K562 (cell line): ENCODE measurements around the gene CALD1. TPM values are rescaled to one million over a fixed set of nuclear protein-coding genes. Genes with fewer than 3 reads are reported as not detected.

Experiments used
- ATAC-seq: fragments of 200-7000 bp; cut with Tn5 transposase; 3 replicates; pipeline ENCODE4 v1.9.1; 2020; ENCODE audit warnings: moderate library complexity
- BruUV-seq: library from RNA; stranded (reverse); fragments of 400-500 nt; replicated peaks from 2 replicates; lab custom pipeline; 2021; lab: Mats Ljungman, UMichigan
- CTCF ChIA-PET: fragments of 300-600 bp; formaldehyde crosslinking; extraction: SDS; loops from one replicate; lab custom pipeline; 2021; ENCODE audit warnings: low intra/inter-chr PET ratio; lab: Yijun Ruan, JAX
- POLR2A ChIA-PET: fragments of 300-600, 350-650 bp; sonication (Branson Sonifier 250); formaldehyde crosslinking; extraction: SDS; loops from one replicate; lab custom pipeline; 2021; ENCODE audit warnings: antibody characterized with exemption, inconsistent platforms; lab: Yijun Ruan, JAX
- DNase-seq, 4 experiments: peaks; one replicate each; pipeline versions ENCODE4 v3.0.0 to v3.0.0-alpha.2; 2011 to 2018; ENCODE audit warnings: low spot score in 3 of 4, mixed read lengths in 3 of 4; ENCODE audit errors: extremely low read depth in 1 of 4
- FAIRE-seq: peaks from 2 replicates; lab custom pipeline; 2011; peaks lifted over from hg19 to GRCh38; lab: Jason Lieb, UNC
- H2AFZ ChIP-seq: 2 replicates; pipeline ENCODE4 v1.6.0; 2011; ENCODE audit warnings: low read depth, low read length, control low read depth, inconsistent platforms
- H3K27ac ChIP-seq: fragments of 200-600 bp; 3 replicates; pipeline ENCODE4 v1.8.0; 2011; ENCODE audit warnings: low read depth, mild to moderate bottlenecking, control low read depth, inconsistent platforms, low read length, moderate library complexity, mixed read lengths; ENCODE audit errors: extremely low read depth
- H3K27me3 ChIP-seq, 2 experiments: fragments of 300-600 bp in 1 of 2; 2 replicates in 1 of 2; 3 replicates in 1 of 2; pipeline versions ENCODE4 v1.6.0 to v1.8.0; 2011; ENCODE audit warnings: inconsistent platforms in 2 of 2, low read length in 2 of 2, mild to moderate bottlenecking in 1 of 2, mixed read lengths in 1 of 2, moderate library complexity in 1 of 2; ENCODE audit not compliant: control insufficient read depth in 2 of 2, insufficient read depth in 2 of 2
- H3K36me3 ChIP-seq: fragments of 300-600 bp; 3 replicates; pipeline ENCODE4 v1.8.0; 2011; ENCODE audit warnings: mild to moderate bottlenecking, low read length, inconsistent platforms; ENCODE audit not compliant: control insufficient read depth, insufficient read depth
- H3K4me1 ChIP-seq, 2 experiments: fragments of 200-600 bp in 1 of 2; replicated peaks in 1 of 2; 2 replicates in 1 of 2; 3 replicates in 1 of 2; pipeline versions ENCODE4 v1.5.1 to v1.8.0; 2011; ENCODE audit warnings: inconsistent platforms in 2 of 2, low read length in 2 of 2, mild to moderate bottlenecking in 1 of 2, mixed read lengths in 1 of 2, moderate library complexity in 1 of 2; ENCODE audit not compliant: control insufficient read depth in 2 of 2, insufficient read depth in 2 of 2
- H3K4me2 ChIP-seq: 2 replicates; pipeline ENCODE4 v1.6.1; 2011; ENCODE audit warnings: low read length, control low read depth, inconsistent platforms, mixed read lengths; ENCODE audit not compliant: insufficient read depth
- H3K4me3 ChIP-seq: fragments of 200-600 bp; sonication (generic), shearing (Covaris generic); 2 replicates; pipeline ENCODE4 v1.5.1; 2016; ENCODE audit warnings: control low read depth, inconsistent platforms
- H3K79me2 ChIP-seq: fragments of 200-600 bp; 3 replicates; pipeline ENCODE4 v1.8.0; 2011; ENCODE audit warnings: low read length, inconsistent platforms; ENCODE audit not compliant: control insufficient read depth, insufficient read depth
- H3K9ac ChIP-seq, 2 experiments: 2 replicates each; pipeline versions ENCODE4 v1.6.0 to v1.6.1; 2011; ENCODE audit warnings: low read depth in 2 of 2, low read length in 2 of 2, control low read depth in 1 of 2, inconsistent platforms in 1 of 2, mild to moderate bottlenecking in 1 of 2, mixed read lengths in 1 of 2; ENCODE audit not compliant: insufficient read depth in 1 of 2
- H3K9me1 ChIP-seq: one replicate; pipeline ENCODE4 v1.6.0; 2011; ENCODE audit warnings: inconsistent platforms, mild to moderate bottlenecking, low read length, moderate library complexity; ENCODE audit not compliant: control insufficient read depth, insufficient read depth
- H3K9me3 ChIP-seq: replicated peaks from 2 replicates; pipeline ENCODE4 v1.5.1; 2011; ENCODE audit warnings: low read depth, low read length, inconsistent platforms; ENCODE audit not compliant: control insufficient read depth, insufficient read depth
- H4K20me1 ChIP-seq: replicated peaks from 2 replicates; pipeline ENCODE4 v1.6.1; 2011; ENCODE audit warnings: low read length, inconsistent platforms, mixed read lengths; ENCODE audit not compliant: control insufficient read depth, insufficient read depth
- ARID1B ChIP-seq: fragments of 450-650 bp; IDR thresholded peaks from 2 replicates; pipeline ENCODE4 v1.6.1; 2016; ENCODE audit warnings: antibody characterized with exemption, mild to moderate bottlenecking, inconsistent platforms
- ARID3A ChIP-seq: IDR thresholded peaks from 2 replicates; pipeline ENCODE4 v1.6.1; 2012; ENCODE audit warnings: low read depth, low read length, improper control_type of control experiment, borderline replicate concordance
- ELF1 ChIP-seq: fragments of 200-800 bp; sonication (Bioruptor generic); IDR thresholded peaks from 2 replicates; pipeline ENCODE4 v1.6.1; 2016; ENCODE audit warnings: missing genetic modification characterization, missing compliant biosample characterization
- FOXA1 ChIP-seq: fragments of 450-650 bp; IDR thresholded peaks from 2 replicates; pipeline ENCODE4 v1.6.1; 2016; ENCODE audit warnings: mild to moderate bottlenecking, borderline replicate concordance
- HES1 ChIP-seq: fragments of 450-650 bp; IDR thresholded peaks from 2 replicates; pipeline ENCODE4 v1.6.1; 2016; ENCODE audit warnings: low read depth, mild to moderate bottlenecking, moderate library complexity
- TOE1 ChIP-seq, 2 experiments: fragments of 450-650 bp in 1 of 2; sonication (generic) in 1 of 2; formaldehyde crosslinking in 1 of 2; IDR thresholded peaks; 2 replicates each; pipeline versions ENCODE4 v1.7.1 to v1.8.0; 2016 to 2022; ENCODE audit warnings: borderline replicate concordance in 2 of 2, mild to moderate bottlenecking in 2 of 2, antibody characterized with exemption in 1 of 2, inconsistent platforms in 1 of 2, low read depth in 1 of 2, missing genetic modification reagents in 1 of 2, moderate library complexity in 1 of 2
- ZBTB11 ChIP-seq, 3 experiments: fragments of 200-800 bp in 1 of 3; fragments of 250-450 bp in 1 of 3; fragments of 450-650 bp in 1 of 3; sonication (Bioruptor Pico) in 1 of 3; sonication (Bioruptor generic) in 1 of 3; formaldehyde crosslinking in 1 of 3; IDR thresholded peaks; 2 replicates each; pipeline versions ENCODE4 v1.6.1 to v1.8.0; 2016 to 2022; ENCODE audit warnings: mild to moderate bottlenecking in 2 of 3, missing genetic modification characterization in 2 of 3, missing compliant biosample characterization in 1 of 3, moderate library complexity in 1 of 3
- ZBTB17 ChIP-seq: fragments of 450-650 bp; formaldehyde crosslinking; IDR thresholded peaks from 2 replicates; pipeline ENCODE4 v1.4.0; 2020; ENCODE audit warnings: mild to moderate bottlenecking
- ZBTB9 ChIP-seq: fragments of 450-650 bp; formaldehyde crosslinking; IDR thresholded peaks from 2 replicates; pipeline ENCODE4 v1.4.0; 2020; ENCODE audit warnings: mild to moderate bottlenecking, moderate library complexity
- ZNF41 ChIP-seq: fragments of 250-450 bp; sonication (Bioruptor Pico); conservative IDR thresholded peaks from 2 replicates; pipeline ENCODE4 v1.4.0; 2020; ENCODE audit warnings: mild to moderate bottlenecking
- WGBS: fragments of 100-300 bp; shearing (Covaris generic); methylation state at CpG from one replicate; pipeline ENCODE4 v1.1.6; 2016; ENCODE audit warnings: low coverage, mixed read lengths; ENCODE audit not compliant: insufficient coverage; ENCODE audit errors: missing lambda C conversion rate; 5-methylcytosine and 5-hydroxymethylcytosine counted together
- in situ Hi-C: fragments of 300-500 bp; cut with MboI; formaldehyde crosslinking; loops from 4 replicates; pipeline ENCODE4 v1.15.0; 2018; ENCODE audit warnings: inconsistent platforms, mixed read lengths
- intact Hi-C: fragments of 100-400 bp; cut with micrococcal nuclease; formaldehyde crosslinking; loops from 2 replicates; pipeline ENCODE4 v1.14.2; 2022
- polyA plus RNA-seq, 8 experiments: library from polyadenylated mRNA; depleted of rRNA in 4 of 8; stranded (reverse) in 5 of 8; unstranded in 3 of 8; fragments of >200 nt; fragmentation: Nextera tagmentation in 2 of 8; fragmentation: Illumina TruSeq in 1 of 8; extraction: Ambion mirVana in 2 of 8; extraction: Trizol in 1 of 8; gene quantifications; 2 replicates each; pipeline versions ENCODE4 v1.2.1 to v1.2.3, GENCODE V29; 2011 to 2014; ENCODE audit warnings: inconsistent platforms in 1 of 8, missing spikeins in 1 of 8
- total RNA-seq, 7 experiments: library from RNA; depleted of rRNA in 6 of 7; stranded (reverse); fragments of >200 nt in 6 of 7; fragmentation: Illumina TruSeq in 2 of 7; extraction: Trizol in 2 of 7; gene quantifications; 2 replicates each; pipeline versions ENCODE4 v1.2.1 to v1.2.3, GENCODE V29; 2011 to 2021; ENCODE audit warnings: low replicate concordance in 1 of 7

Gene CALD1
- total and polyA plus RNA-seq, 9 of the 15 experiments (the other 6 are each of a cell fraction or from before 2014, with no cell fraction given) = 0.40 TPM; not detected in 8

GRCh38 chr7:134813663-134814396, 34.4 kb downstream of the CALD1 start (continued):
- no peak for TF ChIP-seq ZBTB11 (CRISPR knock-in tag; IDR thresholded peaks at IDR 0.05)
- TF ChIP-seq, all 486 proteins: peak for 0

GRCh38 chr7:134814730-134815364, 35.4 kb downstream of the CALD1 start:
- Histone ChIP-seq H4K20me1 (no peaks in the 10 kb centered on the region), H3K4me2 (no peak overlapping the region), H3K27ac (no peak overlapping the region), H3K79me2 (no peaks in the 10 kb centered on the region), H3K9ac (no peak overlapping the region), H3K9me3 (no peaks in the 10 kb centered on the region), H3K4me1 (no peaks in the 10 kb centered on the region), H3K27me3 (peaks cover 0 to 4% of the 10 kb centered on the region in 2 experiments; a peak in 1 of 5 replicates), H3K4me3 (no peak overlapping the region), H2AFZ (no peak overlapping the region), H3K36me3 (no peaks in the 10 kb centered on the region), H3K9me1 (no peaks in the 10 kb centered on the region)
- FAIRE-seq (no peak), ATAC-seq (no peak), DNase-seq (no peak)
- intact Hi-C loops = no loop called here
- in situ Hi-C loops = no loop called here
- WGBS = 1% methylated on average over 4 of the region's 4 CpGs
- no TSS peak for BruUV-seq
- ChIA-PET POLR2A (interaction anchor here (0.8 to 1.7 kb wide), 2 partner anchors 12 to 14 kb away, joined by 4 read pairs; no protein-coding TSS in a partner anchor), CTCF (no interaction called here)
- no peak for TF ChIP-seq HES1
- TF ChIP-seq ZNF41 (CRISPR knock-in tag) = no peak
- TF ChIP-seq TOE1 (IDR thresholded peaks at IDR 0.05; ENCODE audit: borderline replicate concordance) = 0 out of 2 replicates have a peak, but pooled peaks have one; percentile 26
- no peak for TF ChIP-seq TOE1 (CRISPR knock-in tag; IDR thresholded peaks at IDR 0.05; ENCODE audit: borderline replicate concordance, low read depth)
- TF ChIP-seq ARID3A = no peak
- TF ChIP-seq ARID1B = no peak
- TF ChIP-seq ZBTB9 (CRISPR knock-in tag) = no peak
- TF ChIP-seq FOXA1 = no peak
- TF ChIP-seq ELF1 (tag) = no peak
- no peak for TF ChIP-seq ZBTB17
